ENCODE measurements around the gene NAPG. TPM values are rescaled to one million over a fixed set of nuclear protein-coding genes. Genes with fewer than 3 reads are reported as not detected.
"Not testable (repeated sequence)": the region's sequence is repeated elsewhere in the genome, so short reads cannot be mapped to it uniquely, and the experiment has no call there.

The NAPG gene
- total and polyA plus RNA-seq, 8 donors = 25.2 to 37.7 (median 29.3) TPM

DNA sequence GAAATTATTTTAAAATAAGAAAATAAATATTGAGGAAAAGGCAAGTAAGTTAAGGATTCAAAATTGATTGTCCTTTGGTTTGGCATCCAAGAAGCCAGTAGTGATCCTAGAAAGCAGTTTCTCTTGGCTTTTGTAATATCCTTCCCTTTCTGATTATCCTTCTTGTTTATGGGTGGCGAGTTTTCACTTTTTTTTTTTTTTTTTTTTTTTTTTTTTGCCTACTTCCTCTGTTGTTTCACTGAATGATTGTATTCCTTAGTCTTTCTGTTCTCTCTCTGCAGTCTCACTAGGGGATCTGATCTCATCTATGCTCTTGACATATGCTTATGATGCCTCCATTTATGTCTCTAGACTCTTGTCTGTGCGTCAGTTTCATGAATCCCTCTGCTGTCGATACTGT, 4.2 kb downstream of the NAPG start:
- ATAC-seq (no peak), DNase-seq (no peak)
- TF ChIP-seq, protein P1, sequence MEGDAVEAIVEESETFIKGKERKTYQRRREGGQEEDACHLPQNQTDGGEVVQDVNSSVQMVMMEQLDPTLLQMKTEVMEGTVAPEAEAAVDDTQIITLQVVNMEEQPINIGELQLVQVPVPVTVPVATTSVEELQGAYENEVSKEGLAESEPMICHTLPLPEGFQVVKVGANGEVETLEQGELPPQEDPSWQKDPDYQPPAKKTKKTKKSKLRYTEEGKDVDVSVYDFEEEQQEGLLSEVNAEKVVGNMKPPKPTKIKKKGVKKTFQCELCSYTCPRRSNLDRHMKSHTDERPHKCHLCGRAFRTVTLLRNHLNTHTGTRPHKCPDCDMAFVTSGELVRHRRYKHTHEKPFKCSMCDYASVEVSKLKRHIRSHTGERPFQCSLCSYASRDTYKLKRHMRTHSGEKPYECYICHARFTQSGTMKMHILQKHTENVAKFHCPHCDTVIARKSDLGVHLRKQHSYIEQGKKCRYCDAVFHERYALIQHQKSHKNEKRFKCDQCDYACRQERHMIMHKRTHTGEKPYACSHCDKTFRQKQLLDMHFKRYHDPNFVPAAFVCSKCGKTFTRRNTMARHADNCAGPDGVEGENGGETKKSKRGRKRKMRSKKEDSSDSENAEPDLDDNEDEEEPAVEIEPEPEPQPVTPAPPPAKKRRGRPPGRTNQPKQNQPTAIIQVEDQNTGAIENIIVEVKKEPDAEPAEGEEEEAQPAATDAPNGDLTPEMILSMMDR (IDR thresholded peaks at IDR 0.05) = no peak
- H3K36me3 ChIP-seq = no peaks in the 10 kb centered on the region
- intact Hi-C loops (cut with DNase I) = no loop called here
- H3K27ac ChIP-seq = no peak overlapping the region
- peaks cover 13 to 44% of the 10 kb centered on the region in 2 donors for H3K4me1 ChIP-seq
- H3K9me3 ChIP-seq = no peaks in the 10 kb centered on the region
- no peaks in the 10 kb centered on the region for H3K27me3 ChIP-seq
- H3K4me3 ChIP-seq = no peak overlapping the region

DNA sequence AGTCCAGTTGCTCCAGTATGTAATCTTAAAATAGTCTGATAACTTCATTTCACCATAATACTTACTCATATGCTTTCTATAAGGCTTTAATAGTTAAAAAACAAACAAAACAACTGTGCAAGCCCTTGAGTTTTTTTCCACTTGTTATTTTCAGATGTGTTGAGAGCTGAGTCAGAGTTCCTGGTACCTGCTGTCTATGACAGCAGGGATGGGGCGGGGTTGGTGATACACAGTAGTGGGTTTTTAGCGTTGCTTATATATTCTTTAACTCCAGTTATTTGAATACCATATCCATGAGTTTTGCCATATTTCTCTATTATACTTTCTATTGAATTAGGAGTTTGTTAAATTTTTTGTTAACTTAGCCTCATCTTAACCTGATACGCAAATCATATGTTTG, 5.0 kb downstream of the NAPG start:
- DNase-seq (no peak), ATAC-seq (peak; percentile 10)
- no peaks in the 10 kb centered on the region for H3K36me3 ChIP-seq
- H3K9me3 ChIP-seq = no peaks in the 10 kb centered on the region
- H3K27me3 ChIP-seq = no peaks in the 10 kb centered on the region
- H3K4me1 ChIP-seq = peaks cover 8 to 38% of the 10 kb centered on the region in 2 donors
- intact Hi-C loops (cut with DNase I) = no loop called here
- TF ChIP-seq, protein P1 (IDR thresholded peaks at IDR 0.05) = no peak
- no peak overlapping the region for H3K4me3 ChIP-seq
- H3K27ac ChIP-seq = no peak overlapping the region

DNA sequence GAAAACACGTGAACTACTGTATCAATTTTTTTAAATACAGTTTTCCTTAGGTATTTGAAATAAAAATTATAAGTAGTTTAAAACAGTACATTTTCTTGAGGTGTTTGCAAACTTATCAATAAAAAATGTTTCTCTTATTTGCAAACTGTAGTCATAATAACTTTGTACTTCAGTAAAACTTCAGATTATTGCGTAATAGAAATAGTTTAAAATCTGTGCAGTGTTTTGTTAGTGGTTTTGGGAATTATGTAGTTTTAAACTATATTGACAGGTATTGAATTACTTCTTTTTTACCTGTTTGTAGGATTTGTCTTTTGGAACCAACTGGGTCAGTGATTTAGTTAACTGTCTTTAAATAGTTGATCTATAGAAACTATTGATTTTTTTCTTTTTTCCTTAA, 7.3 kb downstream of the NAPG start:
- no peak for DNase-seq
- Histone ChIP-seq H3K27ac (no peak overlapping the region), H3K9me3 (no peaks in the 10 kb centered on the region), H3K27me3 (no peaks in the 10 kb centered on the region), H3K4me3 (no peak overlapping the region), H3K36me3 (peaks cover 0 to 1% of the 10 kb centered on the region in 2 donors), H3K4me1 (peaks cover 0 to 20% of the 10 kb centered on the region in 2 donors)
- TF ChIP-seq, protein P1 (IDR thresholded peaks at IDR 0.05) = no peak
- ATAC-seq = no peak
- intact Hi-C loops (cut with DNase I) = no loop called here

DNA sequence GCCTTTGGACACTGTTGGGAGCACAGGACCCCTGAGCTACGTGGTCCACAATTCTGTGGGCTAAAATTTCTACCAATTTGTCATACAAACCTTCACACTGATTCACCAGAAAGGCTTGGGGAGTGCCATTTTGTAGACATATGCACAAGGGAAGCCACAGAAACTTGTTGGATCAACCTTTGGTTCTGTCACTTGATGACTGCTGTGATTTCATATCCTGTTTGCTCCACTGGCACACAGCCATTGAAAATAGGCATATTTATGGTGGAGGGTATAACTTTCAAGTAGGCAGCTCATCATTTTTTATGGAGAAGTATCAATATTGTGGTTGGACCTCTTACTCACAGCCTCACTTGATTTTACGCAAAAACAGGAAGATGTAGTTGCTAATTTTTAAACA, 10.5 kb downstream of the NAPG start:
- intact Hi-C loops (cut with DNase I) = no loop called here
- no peak overlapping the region for H3K27ac ChIP-seq
- no peak overlapping the region for H3K4me3 ChIP-seq
- no peaks in the 10 kb centered on the region for H3K4me1 ChIP-seq
- H3K36me3 ChIP-seq = peaks cover 4 to 33% of the 10 kb centered on the region in 2 donors
- H3K9me3 ChIP-seq = no peaks in the 10 kb centered on the region
- TF ChIP-seq, protein P1 (IDR thresholded peaks at IDR 0.05) = no peak
- no peak for ATAC-seq
- DNase-seq = no peak
- no peaks in the 10 kb centered on the region for H3K27me3 ChIP-seq

DNA sequence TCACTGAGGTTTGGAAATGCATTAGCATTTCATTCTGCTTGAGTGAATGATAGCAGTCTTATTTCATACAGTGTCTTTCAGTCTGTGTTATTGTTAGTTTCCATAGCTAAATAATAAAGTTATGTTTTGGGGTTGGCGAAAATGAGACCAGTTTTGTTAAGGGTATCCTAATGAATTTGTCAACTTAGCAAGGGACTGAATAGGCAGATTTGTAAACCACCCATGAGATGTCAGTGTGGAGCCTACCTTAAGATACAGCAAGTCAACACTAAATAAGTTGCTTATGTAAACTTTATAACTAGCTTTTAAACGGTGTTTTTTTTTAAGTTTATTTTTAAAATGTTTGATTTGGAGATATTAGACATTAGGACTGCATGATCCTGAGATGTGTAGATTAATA, 11.9 kb downstream of the NAPG start:
- intact Hi-C loops (cut with DNase I) = no loop called here
- Histone ChIP-seq H3K4me1 (no peaks in the 10 kb centered on the region), H3K27me3 (no peaks in the 10 kb centered on the region), H3K27ac (no peak overlapping the region), H3K36me3 (peaks cover 4 to 48% of the 10 kb centered on the region in 2 donors), H3K9me3 (no peaks in the 10 kb centered on the region), H3K4me3 (no peak overlapping the region)
- DNase-seq (no peak), ATAC-seq (no peak)
- TF ChIP-seq, protein P1 (IDR thresholded peaks at IDR 0.05) = no peak

DNA sequence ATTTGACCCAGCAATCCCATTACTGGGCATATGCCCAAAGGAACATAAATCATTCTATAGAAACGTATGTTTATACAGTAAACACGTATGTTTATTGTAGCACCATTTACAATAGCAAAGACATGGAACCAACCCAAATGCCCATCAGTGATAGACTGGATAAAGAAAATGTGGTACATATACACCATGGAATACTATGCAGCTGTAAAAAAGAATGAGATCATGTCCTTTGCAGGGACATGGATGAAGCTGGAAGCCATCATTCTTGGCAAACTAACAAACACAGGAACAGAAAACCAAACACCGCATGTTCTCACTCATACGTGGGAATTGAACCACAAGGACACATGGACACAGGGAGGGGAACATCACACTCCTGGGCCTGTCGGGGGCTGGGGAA, 13.3 kb downstream of the NAPG start:
- H3K4me1 ChIP-seq; H3K4me3 ChIP-seq; H3K27ac ChIP-seq; DNase-seq; ATAC-seq; H3K9me3 ChIP-seq; H3K27me3 ChIP-seq; intact Hi-C loops (cut with DNase I): not testable (repeated sequence)
- peaks cover 4 to 56% of the 10 kb centered on the region in 2 donors for H3K36me3 ChIP-seq

All from left lung (tissue), 10 donors.